HG03432 (cell line): ENCODE measurements around the gene RBM8A.

ENCODE experiments used
- ATAC-seq: cut with Tn5 transposase; IDR thresholded peaks from one replicate; pipeline ENCODE4 v1.9.1; 2021; ENCODE audit warnings: mild to moderate bottlenecking, moderate library complexity; ENCODE audit not compliant: unreplicated experiment

RBM8A gene

GRCh38 chr1:145918144-145918991 is 8.9 kb downstream of the RBM8A start, which contains the start of gene PEX11B:
PEX11B (minus strand) TSS chr1:145918717; CDS start chr1:145918688, 29 bp downstream.
- peak; percentile 85 for ATAC-seq

- no peak for ATAC-seq
Observed at GRCh38 chr1:145917595-145917994, 9.7 kb downstream of the RBM8A start.

- ATAC-seq: no peak
Observed at GRCh38 chr1:145916745-145917144, 10.5 kb downstream of the RBM8A start.

GRCh38 chr1:145912128-145912641 is 15.1 kb downstream of the RBM8A start:
- ATAC-seq: no peak

- no peak for ATAC-seq
Observed at GRCh38 chr1:145908653-145909052, 18.6 kb downstream of the RBM8A start.

- no peak for ATAC-seq
Observed at GRCh38 chr1:145906954-145907753, 20.1 kb downstream of the RBM8A start.

GRCh38 chr1:145901312-145902021 is 25.8 kb downstream of the RBM8A start:
- ATAC-seq: no peak

GRCh38 chr1:145898756-145899155 is 28.5 kb downstream of the RBM8A start:
- ATAC-seq: no peak

- no peak for ATAC-seq
Observed at GRCh38 chr1:145897969-145898368, 29.3 kb downstream of the RBM8A start.

- no peak for ATAC-seq
Observed at GRCh38 chr1:145895471-145895870, 31.8 kb downstream of the RBM8A start.

GRCh38 chr1:145893306-145894055 is 33.8 kb downstream of the RBM8A start:
- ATAC-seq: no peak

- no peak for ATAC-seq
Observed at GRCh38 chr1:145892486-145893087, 34.7 kb downstream of the RBM8A start.

- ATAC-seq: no peak
Observed at GRCh38 chr1:145891587-145892485, 35.4 kb downstream of the RBM8A start.

- ATAC-seq: no peak
Observed at GRCh38 chr1:145891143-145891542, 36.1 kb downstream of the RBM8A start.

GRCh38 chr1:145889722-145890121 is 37.6 kb downstream of the RBM8A start:
- no peak for ATAC-seq

GRCh38 chr1:145887631-145888030 is 39.7 kb downstream of the RBM8A start:
- no peak for ATAC-seq

- no peak for ATAC-seq
Observed at GRCh38 chr1:145886816-145887215, 40.5 kb downstream of the RBM8A start.

- ATAC-seq: no peak
Observed at GRCh38 chr1:145886390-145886789, 40.9 kb downstream of the RBM8A start.

GRCh38 chr1:145885738-145886287 is 41.5 kb downstream of the RBM8A start, which contains the start of gene ANKRD35:
ANKRD35 (minus strand) TSS chr1:145885866; CDS start chr1:145885758, 108 bp downstream.
- ATAC-seq: peak; percentile 98
